IMR-90 (cell line): ENCODE results near the gene MRPL10. TPM values are rescaled to one million over a fixed set of nuclear protein-coding genes. Genes with fewer than 3 reads are reported as not detected.

Experiments used
- ATAC-seq: fragments of 200-7000 bp; cut with Tn5 transposase; 2 replicates; pipeline ENCODE4 v1.9.1; 2020; ENCODE audit warnings: low read depth, mild to moderate bottlenecking, moderate library complexity
- BruUV-seq: library from RNA; stranded (reverse); fragments of 400-500 nt; replicated peaks from 2 replicates; lab custom pipeline; 2021; lab: Mats Ljungman, UMichigan
- CTCF ChIA-PET: fragments of 300-600 bp; formaldehyde crosslinking; extraction: SDS; loops from one replicate; lab custom pipeline; 2021; ENCODE audit warnings: antibody characterized with exemption; lab: Yijun Ruan, JAX
- POLR2A ChIA-PET: fragments of 300-600 bp; sonication (Branson Sonifier 250); formaldehyde crosslinking; loops from one replicate; lab custom pipeline; 2022; ENCODE audit warnings: antibody characterized with exemption; ENCODE audit not compliant: unreplicated experiment; lab: Charles Lee
- DNase-seq: peaks from one replicate; pipeline ENCODE4 v3.0.0; 2013
- H2AFZ ChIP-seq: replicated peaks from 2 replicates; pipeline ENCODE3; 2013; ENCODE audit warnings: low read length, mild to moderate bottlenecking; ENCODE audit not compliant: poor library complexity
- H2AK5ac ChIP-seq: 2 replicates; pipeline ENCODE4 v1.6.1; 2013; ENCODE audit warnings: low read depth, low read length, inconsistent platforms
- H2AK9ac ChIP-seq: replicated peaks from 2 replicates; pipeline ENCODE3; 2013; ENCODE audit warnings: mild to moderate bottlenecking, low read depth, low read length, moderate library complexity; ENCODE audit not compliant: poor library complexity
- H2BK120ac ChIP-seq: 2 replicates; pipeline ENCODE4 v1.6.1; 2013; ENCODE audit warnings: low read depth, low read length, inconsistent platforms
- H2BK15ac ChIP-seq: 3 replicates; pipeline ENCODE4 v1.6.1; 2013; ENCODE audit warnings: low read depth, low read length, inconsistent platforms
- H2BK20ac ChIP-seq: 2 replicates; pipeline ENCODE4 v1.6.1; 2013; ENCODE audit warnings: low read depth, mild to moderate bottlenecking, inconsistent platforms, low read length, moderate library complexity
- H2BK5ac ChIP-seq: 2 replicates; pipeline ENCODE4 v1.6.1; 2013; ENCODE audit warnings: mild to moderate bottlenecking, low read depth, low read length, inconsistent platforms; ENCODE audit not compliant: poor library complexity, severe bottlenecking
- H3K14ac ChIP-seq: replicated peaks from 2 replicates; pipeline ENCODE4 v1.6.1; 2013; ENCODE audit warnings: low read depth, low read length, inconsistent platforms
- H3K18ac ChIP-seq: 2 replicates; pipeline ENCODE4 v1.6.1; 2013; ENCODE audit warnings: low read depth, low read length, control low read depth
- H3K23ac ChIP-seq: 2 replicates; pipeline ENCODE4 v1.6.1; 2013; ENCODE audit warnings: low read depth, low read length, inconsistent platforms
- H3K27ac ChIP-seq: 2 replicates; pipeline ENCODE4 v1.5.1; 2013; ENCODE audit warnings: mild to moderate bottlenecking, control low read depth, low read length; ENCODE audit not compliant: insufficient read depth
- H3K27me3 ChIP-seq: 2 replicates; pipeline ENCODE4 v1.6.1; 2013; ENCODE audit warnings: low read length; ENCODE audit not compliant: control insufficient read depth, insufficient read depth
- H3K36me3 ChIP-seq: 2 replicates; pipeline ENCODE4 v1.6.1; 2013; ENCODE audit warnings: low read length, mixed read lengths; ENCODE audit not compliant: control insufficient read depth, insufficient read depth
- H3K4ac ChIP-seq: 2 replicates; pipeline ENCODE4 v1.6.1; 2013; ENCODE audit warnings: low read depth, low read length, inconsistent platforms
- H3K4me1 ChIP-seq: 2 replicates; pipeline ENCODE4 v1.6.1; 2013; ENCODE audit warnings: low read length, mixed read lengths; ENCODE audit not compliant: control insufficient read depth, insufficient read depth
- H3K4me2 ChIP-seq: 2 replicates; pipeline ENCODE4 v1.6.1; 2013; ENCODE audit warnings: low read depth, mild to moderate bottlenecking, control low read depth, low read length, moderate library complexity
- H3K4me3 ChIP-seq: 2 replicates; pipeline ENCODE4 v1.5.1; 2013; ENCODE audit warnings: low read depth, mild to moderate bottlenecking, control low read depth, low read length, moderate library complexity; ENCODE audit not compliant: insufficient read depth
- H3K56ac ChIP-seq: 2 replicates; pipeline ENCODE4 v1.6.1; 2013; ENCODE audit warnings: low read length, inconsistent platforms; ENCODE audit not compliant: insufficient read depth; ENCODE audit errors: extremely low read depth
- H3K79me1 ChIP-seq, 2 experiments: 2 replicates each; pipeline ENCODE4 v1.6.1; 2013; ENCODE audit warnings: low read length in 2 of 2, inconsistent platforms in 1 of 2, low read depth in 1 of 2
- H3K9ac ChIP-seq: 2 replicates; pipeline ENCODE4 v1.6.1; 2013; ENCODE audit warnings: low read depth, low read length, control low read depth
- H3K9me1 ChIP-seq: 2 replicates; pipeline ENCODE4 v1.6.1; 2013; ENCODE audit warnings: low read length, inconsistent platforms; ENCODE audit not compliant: insufficient read depth
- H3K9me3 ChIP-seq: 2 replicates; pipeline ENCODE4 v1.6.1; 2013; ENCODE audit warnings: low read length; ENCODE audit not compliant: control insufficient read depth, insufficient read depth
- H4K20me1 ChIP-seq: 2 replicates; pipeline ENCODE4 v1.6.1; 2013; ENCODE audit warnings: low read length, inconsistent platforms; ENCODE audit not compliant: insufficient read depth
- H4K5ac ChIP-seq: 2 replicates; pipeline ENCODE4 v1.6.1; 2013; ENCODE audit warnings: mild to moderate bottlenecking, low read depth, low read length, control low read depth
- H4K8ac ChIP-seq, 2 experiments: 2 replicates each; pipeline ENCODE4 v1.6.1; 2013; ENCODE audit warnings: low read depth in 2 of 2, low read length in 2 of 2, control low read depth in 1 of 2, inconsistent platforms in 1 of 2
- H4K91ac ChIP-seq: 2 replicates; pipeline ENCODE4 v1.6.1; 2013; ENCODE audit warnings: low read depth, low read length, inconsistent platforms; ENCODE audit not compliant: insufficient read depth
- BHLHE40 ChIP-seq: fragments of 150-350 bp; IDR thresholded peaks from 2 replicates; pipeline ENCODE4 v1.6.1; 2016; ENCODE audit warnings: mild to moderate bottlenecking, low read depth, low read length
- CEBPB ChIP-seq: IDR thresholded peaks from 2 replicates; pipeline ENCODE4 v1.6.1; 2012; ENCODE audit warnings: low read depth, low read length, improper control_type of control experiment
- CHD1 ChIP-seq: IDR thresholded peaks from 2 replicates; pipeline ENCODE4 v1.6.1; 2012; ENCODE audit warnings: low read depth, low read length, improper control_type of control experiment
- MAZ ChIP-seq: IDR thresholded peaks from 2 replicates; pipeline ENCODE4 v1.6.1; 2012; ENCODE audit warnings: low read depth, mild to moderate bottlenecking, low read length, improper control_type of control experiment, moderate library complexity, borderline replicate concordance
- NFE2L2 ChIP-seq: fragments of 150-350 bp; IDR thresholded peaks from 2 replicates; pipeline ENCODE4 v1.6.1; 2016; ENCODE audit warnings: low read depth, mild to moderate bottlenecking, low read length
- POLR2A ChIP-seq: IDR thresholded peaks from 2 replicates; pipeline ENCODE4 v1.6.1; 2012; ENCODE audit warnings: mild to moderate bottlenecking, low read depth, low read length
- RAD21 ChIP-seq: IDR thresholded peaks from 2 replicates; pipeline ENCODE4 v1.6.1; 2012; ENCODE audit warnings: low read length, improper control_type of control experiment
- RCOR1 ChIP-seq: IDR thresholded peaks from 2 replicates; pipeline ENCODE4 v1.6.1; 2012; ENCODE audit warnings: mild to moderate bottlenecking, low read length, improper control_type of control experiment; ENCODE audit not compliant: insufficient replicate concordance
- WGBS, 2 experiments: methylation state at CpG; one replicate each; pipeline versions ENCODE4 v1.1.5 to v1.1.7; 2013; ENCODE audit warnings: missing lambda C conversion rate in 2 of 2; ENCODE audit not compliant: insufficient read length in 1 of 2; ENCODE audit errors: extremely low coverage in 2 of 2; 5-methylcytosine and 5-hydroxymethylcytosine counted together
- dilution Hi-C: fragments of 300-500 bp; cut with HindIII; formaldehyde crosslinking; loops from one replicate; pipeline ENCODE4 v1.14.3; 2018; ENCODE audit warnings: low sequenced_read_pairs; ENCODE audit not compliant: unreplicated experiment
- in situ Hi-C: fragments of 300-500 bp; cut with MboI; formaldehyde crosslinking; loops from 3 replicates; pipeline ENCODE4 v1.14.3; 2019; ENCODE audit warnings: low sequenced_read_pairs, inconsistent platforms, mixed read lengths
- intact Hi-C: fragments of 100-400 bp; cut with micrococcal nuclease; formaldehyde crosslinking; loops from 2 replicates; pipeline ENCODE4 v1.10.0; 2022
- polyA plus RNA-seq, 3 experiments: library from polyadenylated mRNA; depleted of rRNA; stranded (reverse); fragments of >200 nt; gene quantifications; 2 replicates each; pipeline ENCODE4 v1.2.3, GENCODE V29; 2012; ENCODE audit warnings: low replicate concordance in 1 of 3
- total RNA-seq: library from RNA; depleted of rRNA; stranded (reverse); fragments of >200 nt; gene quantifications from 2 replicates; pipeline ENCODE4 v1.2.3, GENCODE V29; 2012

MRPL10 gene
- total and polyA plus RNA-seq, 2 of the 4 experiments (the other 2 are of a cell fraction): 32.3 to 61.8 TPM

GRCh38 chr17:47800686-47801085, 30.7 kb downstream of the MRPL10 start:
- 77% methylated on average over 9 of the region's 12 CpGs; no CpG with 5 or more reads in 1 of the 2 experiments for whole genome bisulfite sequencing, 2 experiments
- no peak overlapping the region for H4K8ac ChIP-seq
- H3K4me2 ChIP-seq: no peak overlapping the region
- H2AK5ac ChIP-seq: no peak overlapping the region
- no peak overlapping the region for H2AK9ac ChIP-seq
- no peaks in the 10 kb centered on the region for H3K9me3 ChIP-seq
- ChIA-PET CTCF (interaction anchor here (0.6 to 0.9 kb wide), 2 partner anchors 48 to 103 kb away, joined by 3 to 4 read pairs; no protein-coding TSS in a partner anchor), POLR2A (no interaction called here)
- H3K14ac ChIP-seq: no peak overlapping the region
- no peak overlapping the region for H2BK15ac ChIP-seq
- no peak overlapping the region for H3K23ac ChIP-seq
- no peaks in the 10 kb centered on the region for H3K9me1 ChIP-seq
- H3K56ac ChIP-seq: no peak overlapping the region
- H3K79me1 ChIP-seq: no peaks in the 10 kb centered on the region
- H2BK5ac ChIP-seq: no peak overlapping the region
- no peak for TF ChIP-seq MAZ
- no peak for TF ChIP-seq POLR2A
- no peak for TF ChIP-seq CHD1
- TF ChIP-seq NFE2L2: no peak
- TF ChIP-seq BHLHE40: no peak
- no peak for TF ChIP-seq RAD21
- TF ChIP-seq CEBPB: no peak
- no peak for TF ChIP-seq RCOR1
- no peaks in the 10 kb centered on the region for H3K36me3 ChIP-seq
- H3K27me3 ChIP-seq: peaks cover 36% of the 10 kb centered on the region
- DNase-seq (no peak), ATAC-seq (no peak)
- dilution Hi-C loops (no loop called here), intact Hi-C loops (no loop called here), in situ Hi-C loops (no loop called here)
- no peak overlapping the region for H3K27ac ChIP-seq
- no peak overlapping the region for H2BK120ac ChIP-seq
- H2AFZ ChIP-seq: no peak overlapping the region
- H3K4me1 ChIP-seq: no peaks in the 10 kb centered on the region
- H3K4me3 ChIP-seq: no peak overlapping the region
- no peak overlapping the region for H3K9ac ChIP-seq
- no peak overlapping the region for H3K4ac ChIP-seq
- no TSS peak for BruUV-seq
- no peaks in the 10 kb centered on the region; the same call in 1 of the 2 replicates for H4K20me1 ChIP-seq
- no peak overlapping the region for H4K5ac ChIP-seq
- H3K18ac ChIP-seq: no peak overlapping the region
- H2BK20ac ChIP-seq: no peak overlapping the region
- H4K91ac ChIP-seq: no peak overlapping the region
